Measurements from ENCODE around the gene ITPRID1. TPM values are rescaled to one million over a fixed set of nuclear protein-coding genes. Genes with fewer than 3 reads are reported as not detected.

ITPRID1 gene
- total RNA-seq, 4 donors from 2014 or later = 2.8 to 6.3 (median 4.4) TPM

GRCh38 chr7:31642681-31643115 lies 128.8 kb downstream of the ITPRID1 start:
- in situ Hi-C loops (cut with MboI; ENCODE audit: low pct_ligation_motif_present in 1 of 4, low pct_unique_long_range_greater_than_20kb in 1 of 4, low sequenced_read_pairs in 3 of 4) = loop anchor here (25.0 kb wide), 2 partner anchors 205 to 505 kb away; no protein-coding TSS in a partner anchor
- H3K9me3 ChIP-seq = no peaks in the 10 kb centered on the region
- TF ChIP-seq EP300 (IDR thresholded peaks at IDR 0.05; ENCODE audit: low read depth) = no peak
- TF ChIP-seq, protein P1, sequence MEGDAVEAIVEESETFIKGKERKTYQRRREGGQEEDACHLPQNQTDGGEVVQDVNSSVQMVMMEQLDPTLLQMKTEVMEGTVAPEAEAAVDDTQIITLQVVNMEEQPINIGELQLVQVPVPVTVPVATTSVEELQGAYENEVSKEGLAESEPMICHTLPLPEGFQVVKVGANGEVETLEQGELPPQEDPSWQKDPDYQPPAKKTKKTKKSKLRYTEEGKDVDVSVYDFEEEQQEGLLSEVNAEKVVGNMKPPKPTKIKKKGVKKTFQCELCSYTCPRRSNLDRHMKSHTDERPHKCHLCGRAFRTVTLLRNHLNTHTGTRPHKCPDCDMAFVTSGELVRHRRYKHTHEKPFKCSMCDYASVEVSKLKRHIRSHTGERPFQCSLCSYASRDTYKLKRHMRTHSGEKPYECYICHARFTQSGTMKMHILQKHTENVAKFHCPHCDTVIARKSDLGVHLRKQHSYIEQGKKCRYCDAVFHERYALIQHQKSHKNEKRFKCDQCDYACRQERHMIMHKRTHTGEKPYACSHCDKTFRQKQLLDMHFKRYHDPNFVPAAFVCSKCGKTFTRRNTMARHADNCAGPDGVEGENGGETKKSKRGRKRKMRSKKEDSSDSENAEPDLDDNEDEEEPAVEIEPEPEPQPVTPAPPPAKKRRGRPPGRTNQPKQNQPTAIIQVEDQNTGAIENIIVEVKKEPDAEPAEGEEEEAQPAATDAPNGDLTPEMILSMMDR (IDR thresholded peaks at IDR 0.05) = no peak
- no peak for TF ChIP-seq POLR2AphosphoS5 (IDR thresholded peaks at IDR 0.05)
- no peak for TF ChIP-seq POLR2A (IDR thresholded peaks at IDR 0.05)
- no peaks in the 10 kb centered on the region for H3K4me1 ChIP-seq
- no peak overlapping the region for H3K4me3 ChIP-seq
- no peaks in the 10 kb centered on the region for H3K36me3 ChIP-seq
- intact Hi-C loops (cut with DNase I; ENCODE audit: low total_unique reads) = no loop called here
- H3K27me3 ChIP-seq = no peaks in the 10 kb centered on the region
- no peak overlapping the region for H3K27ac ChIP-seq
- WGBS, 2 donors (ENCODE audit: low coverage in 1 of 2) = 48 to 55% methylated on average over 4 to 5 of the region's 5 CpGs
- DNase-seq = no peak

GRCh38 chr7:31646942-31647341 lies 133.1 kb downstream of the ITPRID1 start:
- no peaks in the 10 kb centered on the region for H3K36me3 ChIP-seq
- no peak overlapping the region for H3K4me3 ChIP-seq
- H3K9me3 ChIP-seq = no peaks in the 10 kb centered on the region
- in situ Hi-C loops (cut with MboI; ENCODE audit: low pct_ligation_motif_present in 1 of 4, low pct_unique_long_range_greater_than_20kb in 1 of 4, low sequenced_read_pairs in 3 of 4) = loop anchor here (25.0 kb wide), 2 partner anchors 210 to 510 kb away; no protein-coding TSS in a partner anchor
- WGBS, 2 donors (ENCODE audit: low coverage in 1 of 2) = 92 to 100% methylated on average over 2 to 4 of the region's 4 CpGs
- intact Hi-C loops (cut with DNase I; ENCODE audit: low total_unique reads) = no loop called here
- TF ChIP-seq POLR2A (IDR thresholded peaks at IDR 0.05) (no peak), POLR2AphosphoS5 (IDR thresholded peaks at IDR 0.05) (no peak), EP300 (IDR thresholded peaks at IDR 0.05; ENCODE audit: low read depth) (no peak)
- TF ChIP-seq, protein P1 (IDR thresholded peaks at IDR 0.05) = no peak
- DNase-seq = no peak
- no peak overlapping the region for H3K27ac ChIP-seq
- H3K27me3 ChIP-seq = no peaks in the 10 kb centered on the region
- H3K4me1 ChIP-seq = no peaks in the 10 kb centered on the region

- Histone ChIP-seq H3K27ac (no peak overlapping the region), H3K4me1 (no peaks in the 10 kb centered on the region), H3K4me3 (no peak overlapping the region), H3K9me3 (no peaks in the 10 kb centered on the region), H3K36me3 (no peaks in the 10 kb centered on the region), H3K27me3 (no peaks in the 10 kb centered on the region)
- no peak for DNase-seq
- WGBS, 2 donors (ENCODE audit: low coverage in 1 of 2) = 85 to 93% methylated on average over 5 to 7 of the region's 7 CpGs
- intact Hi-C loops (cut with DNase I; ENCODE audit: low total_unique reads) = no loop called here
- TF ChIP-seq, protein P1 (IDR thresholded peaks at IDR 0.05) = no peak
- TF ChIP-seq EP300 (IDR thresholded peaks at IDR 0.05; ENCODE audit: low read depth) (no peak), POLR2A (IDR thresholded peaks at IDR 0.05) (no peak), POLR2AphosphoS5 (IDR thresholded peaks at IDR 0.05) (no peak)
- in situ Hi-C loops (cut with MboI; ENCODE audit: low pct_ligation_motif_present in 1 of 4, low pct_unique_long_range_greater_than_20kb in 1 of 4, low sequenced_read_pairs in 3 of 4) = loop anchor here (25.0 kb wide), 2 partner anchors 210 to 510 kb away; no protein-coding TSS in a partner anchor
Measured at GRCh38 chr7:31647511-31647910, 133.6 kb downstream of the ITPRID1 start.

- DNase-seq = no peak
- Histone ChIP-seq H3K36me3 (no peaks in the 10 kb centered on the region), H3K9me3 (no peaks in the 10 kb centered on the region), H3K4me3 (no peak overlapping the region), H3K27ac (no peak overlapping the region), H3K27me3 (no peaks in the 10 kb centered on the region), H3K4me1 (no peaks in the 10 kb centered on the region)
- intact Hi-C loops (cut with DNase I; ENCODE audit: low total_unique reads) (no loop called here), in situ Hi-C loops (cut with MboI; ENCODE audit: low pct_ligation_motif_present in 1 of 4, low pct_unique_long_range_greater_than_20kb in 1 of 4, low sequenced_read_pairs in 3 of 4) (loop anchor here (25.0 kb wide), 2 partner anchors 211 to 511 kb away; no protein-coding TSS in a partner anchor)
- no peak for TF ChIP-seq POLR2AphosphoS5 (IDR thresholded peaks at IDR 0.05)
- TF ChIP-seq, protein P1 (IDR thresholded peaks at IDR 0.05) = no peak
- no peak for TF ChIP-seq POLR2A (IDR thresholded peaks at IDR 0.05)
- TF ChIP-seq EP300 (IDR thresholded peaks at IDR 0.05; ENCODE audit: low read depth) = no peak
- WGBS, 2 donors (ENCODE audit: low coverage in 1 of 2) = 80 to 93% methylated on average over 1 of the region's 1 CpG
Measured at GRCh38 chr7:31648288-31648687, 134.4 kb downstream of the ITPRID1 start.
